HG03457 (cell line): ENCODE results near the gene TPD52L1.
"Not testable (repeated sequence)": the region's sequence is repeated elsewhere in the genome, so short reads cannot be mapped to it uniquely, and the experiment has no call there.

ENCODE experiments used
- ATAC-seq: cut with Tn5 transposase; IDR thresholded peaks from one replicate; pipeline ENCODE4 v1.9.1; 2021; ENCODE audit warnings: moderate number of reproducible peaks; ENCODE audit not compliant: unreplicated experiment

The TPD52L1 gene

GRCh38 chr6:125140808-125141207, 12.8 kb upstream of the TPD52L1 start:
- ATAC-seq, result no peak

- no peak for ATAC-seq
Measured at GRCh38 chr6:125142618-125143017, 11.0 kb upstream of the TPD52L1 start.

- no peak for ATAC-seq
Measured at GRCh38 chr6:125144822-125145221, 8.8 kb upstream of the TPD52L1 start.

- no peak for ATAC-seq
Measured at GRCh38 chr6:125149256-125150144, 4.1 kb upstream of the TPD52L1 start.

GRCh38 chr6:125151700-125152099, 1.9 kb upstream of the TPD52L1 start:
- no peak for ATAC-seq

- ATAC-seq, result no peak
Measured at GRCh38 chr6:125154118-125154760, 666 bp downstream of the TPD52L1 start.

- ATAC-seq, result no peak
Measured at GRCh38 chr6:125154761-125155135, 1.2 kb downstream of the TPD52L1 start.

GRCh38 chr6:125155344-125155743, 1.8 kb downstream of the TPD52L1 start:
- no peak for ATAC-seq

- ATAC-seq, result no peak
Measured at GRCh38 chr6:125156496-125156895, 2.9 kb downstream of the TPD52L1 start.

- ATAC-seq, result no peak
Measured at GRCh38 chr6:125157280-125157679, 3.7 kb downstream of the TPD52L1 start.

GRCh38 chr6:125157725-125158124, 4.2 kb downstream of the TPD52L1 start:
- no peak for ATAC-seq

GRCh38 chr6:125163339-125163738, 9.8 kb downstream of the TPD52L1 start:
- not testable (repeated sequence) for ATAC-seq

GRCh38 chr6:125163811-125164210, 10.2 kb downstream of the TPD52L1 start:
- ATAC-seq, result no peak

GRCh38 chr6:125164696-125165095, 11.1 kb downstream of the TPD52L1 start:
- ATAC-seq, result no peak

- no peak for ATAC-seq
Measured at GRCh38 chr6:125165256-125165655, 11.7 kb downstream of the TPD52L1 start.

GRCh38 chr6:125165776-125166175, 12.2 kb downstream of the TPD52L1 start:
- no peak for ATAC-seq

- ATAC-seq, result no peak
Measured at GRCh38 chr6:125166711-125167110, 13.1 kb downstream of the TPD52L1 start.

- no peak for ATAC-seq
Measured at GRCh38 chr6:125167579-125167978, 14.0 kb downstream of the TPD52L1 start.

- no peak for ATAC-seq
Measured at GRCh38 chr6:125169058-125169457, 15.5 kb downstream of the TPD52L1 start.

- no peak for ATAC-seq
Measured at GRCh38 chr6:125169522-125169921, 15.9 kb downstream of the TPD52L1 start.

GRCh38 chr6:125170376-125170775, 16.8 kb downstream of the TPD52L1 start:
- ATAC-seq, result no peak

- ATAC-seq, result no peak
Measured at GRCh38 chr6:125173341-125174095, 19.9 kb downstream of the TPD52L1 start.
